GM12878 (cell line): ENCODE data around the gene DPPA4.

Experiments
- CEBPZ ChIP-seq: fragments of 150-350 bp; IDR thresholded peaks from 2 replicates; pipeline ENCODE4 v1.6.1; 2016; ENCODE audit warnings: low read depth, low read length
- CREB1 ChIP-seq: IDR thresholded peaks from 2 replicates; pipeline ENCODE4 v1.6.1; 2012; ENCODE audit warnings: low read depth, mild to moderate bottlenecking, inconsistent platforms
- EZH2 ChIP-seq: IDR thresholded peaks from 2 replicates; pipeline ENCODE4 v1.6.1; 2012; ENCODE audit warnings: low read depth, mild to moderate bottlenecking, control low read depth, inconsistent platforms, low read length, borderline replicate concordance; ENCODE audit not compliant: control insufficient read depth
- FOS ChIP-seq: IDR thresholded peaks from 3 replicates; pipeline ENCODE4 v1.6.1; 2011; ENCODE audit warnings: borderline replicate concordance; ENCODE audit not compliant: insufficient read length; ENCODE audit errors: extremely low read depth
- NKRF ChIP-seq: fragments of 450-650 bp; conservative IDR thresholded peaks from 2 replicates; pipeline ENCODE4 v1.6.1; 2017; ENCODE audit warnings: mild to moderate bottlenecking, moderate library complexity
- NR2F1 ChIP-seq: fragments of 450-650 bp; conservative IDR thresholded peaks from 2 replicates; pipeline ENCODE4 v1.6.1; 2017; ENCODE audit warnings: mild to moderate bottlenecking
- POLR2AphosphoS5 ChIP-seq: IDR thresholded peaks from 2 replicates; pipeline ENCODE4 v1.6.1; 2011; ENCODE audit warnings: mild to moderate bottlenecking, low read length, inconsistent platforms
- TF ChIP-seq, protein P1 (sequence below), 3 experiments: IDR thresholded peaks in 2 of 3; conservative IDR thresholded peaks in 1 of 3; 2 replicates each; pipeline ENCODE4 v1.5.1; 2011; ENCODE audit warnings: low read depth in 3 of 3, low read length in 3 of 3, mild to moderate bottlenecking in 3 of 3, control low read depth in 2 of 3, moderate library complexity in 2 of 3, inconsistent platforms in 1 of 3, mixed read lengths in 1 of 3; ENCODE audit not compliant: control insufficient read depth in 2 of 3, insufficient read depth in 1 of 3; ENCODE audit errors: extremely low read depth in 1 of 3

DNA sequence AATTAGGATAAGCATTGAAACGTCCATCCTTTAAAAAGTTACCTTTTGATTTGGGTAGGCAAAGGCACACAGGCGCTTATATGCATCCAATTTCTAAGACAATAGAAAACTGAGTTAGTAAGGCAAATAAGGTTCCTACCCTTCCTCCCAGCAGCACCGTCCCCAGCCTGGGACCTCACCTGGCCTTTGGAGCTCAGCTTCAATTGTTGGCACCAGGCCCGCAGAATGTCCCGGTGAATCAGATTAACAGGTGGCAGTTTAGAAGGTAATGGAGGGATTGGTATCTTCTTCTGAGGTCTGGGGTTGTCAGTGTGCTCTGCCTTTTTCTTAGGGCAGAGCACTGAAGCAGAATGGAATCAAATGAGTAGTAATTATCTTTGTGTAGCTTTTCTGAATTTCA is 5.7 kb downstream of the DPPA4 start:
- TF ChIP-seq NKRF (no peak), FOS (no peak), EZH2 (no peak), POLR2AphosphoS5 (no peak), NR2F1 (no peak), CEBPZ (no peak), CREB1 (no peak)
- TF ChIP-seq, protein P1, sequence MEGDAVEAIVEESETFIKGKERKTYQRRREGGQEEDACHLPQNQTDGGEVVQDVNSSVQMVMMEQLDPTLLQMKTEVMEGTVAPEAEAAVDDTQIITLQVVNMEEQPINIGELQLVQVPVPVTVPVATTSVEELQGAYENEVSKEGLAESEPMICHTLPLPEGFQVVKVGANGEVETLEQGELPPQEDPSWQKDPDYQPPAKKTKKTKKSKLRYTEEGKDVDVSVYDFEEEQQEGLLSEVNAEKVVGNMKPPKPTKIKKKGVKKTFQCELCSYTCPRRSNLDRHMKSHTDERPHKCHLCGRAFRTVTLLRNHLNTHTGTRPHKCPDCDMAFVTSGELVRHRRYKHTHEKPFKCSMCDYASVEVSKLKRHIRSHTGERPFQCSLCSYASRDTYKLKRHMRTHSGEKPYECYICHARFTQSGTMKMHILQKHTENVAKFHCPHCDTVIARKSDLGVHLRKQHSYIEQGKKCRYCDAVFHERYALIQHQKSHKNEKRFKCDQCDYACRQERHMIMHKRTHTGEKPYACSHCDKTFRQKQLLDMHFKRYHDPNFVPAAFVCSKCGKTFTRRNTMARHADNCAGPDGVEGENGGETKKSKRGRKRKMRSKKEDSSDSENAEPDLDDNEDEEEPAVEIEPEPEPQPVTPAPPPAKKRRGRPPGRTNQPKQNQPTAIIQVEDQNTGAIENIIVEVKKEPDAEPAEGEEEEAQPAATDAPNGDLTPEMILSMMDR (IDR thresholded peaks at IDR 0.05 in 2 of 3, conservative IDR thresholded peaks at IDR 0.05 in 1 of 3; ENCODE audit: control insufficient read depth in 2 of 3, extremely low read depth in 1 of 3, insufficient read depth in 1 of 3, low read depth in 3 of 3, low read length in 3 of 3), result no peak
